Thyroid gland (tissue), 4 donors: ENCODE measurements around the gene ALG11. TPM values are rescaled to one million over a fixed set of nuclear protein-coding genes. Genes with fewer than 3 reads are reported as not detected.

Source experiments
- DNase-seq, 2 donors: peaks; one replicate each; pipeline ENCODE4 v3.0.0-alpha.2; 2019
- H3K27ac ChIP-seq, 3 donors: fragments of 200-600 bp; sonication (generic); 1 replicate in 2 of 3; 2 replicates in 1 of 3; pipeline ENCODE4 v1.5.1; 2016 to 2019; ENCODE audit warnings: mild to moderate bottlenecking in 1 of 3, moderate library complexity in 1 of 3
- H3K27me3 ChIP-seq: fragments of 200-600 bp; sonication (generic); one replicate; pipeline ENCODE4 v1.5.1; 2019
- H3K36me3 ChIP-seq, 2 donors: fragments of 200-600 bp; sonication (generic); one replicate each; pipeline ENCODE4 v1.5.1; 2016 to 2019
- H3K4me1 ChIP-seq, 2 donors: fragments of 200-600 bp; sonication (generic); one replicate each; pipeline ENCODE4 v1.5.1; 2017 to 2019
- H3K4me3 ChIP-seq, 3 donors: fragments of 200-600 bp; sonication (generic); replicated peaks in 1 of 3; 1 replicate in 2 of 3; 2 replicates in 1 of 3; pipeline ENCODE4 v1.5.1; 2016; ENCODE audit warnings: mild to moderate bottlenecking in 1 of 3
- H3K9me3 ChIP-seq: fragments of 200-600 bp; sonication (generic); one replicate; pipeline ENCODE4 v1.5.1; 2017
- CTCF ChIP-seq, 6 experiments: fragments of 200-600 bp in 3 of 6; fragments of 450-650 bp in 3 of 6; sonication (generic) in 3 of 6; IDR thresholded peaks; one replicate each; pipeline ENCODE4 v1.5.1; 2016 to 2019; ENCODE audit warnings: antibody characterized with exemption in 6 of 6, mild to moderate bottlenecking in 2 of 6, inconsistent platforms in 1 of 6, moderate library complexity in 1 of 6
- POLR2A ChIP-seq, 2 donors: fragments of 450-650 bp; IDR thresholded peaks; one replicate each; pipeline ENCODE4 v1.6.1; 2017; ENCODE audit warnings: antibody characterized with exemption in 2 of 2, mild to moderate bottlenecking in 2 of 2, moderate library complexity in 1 of 2
- WGBS, 2 donors: methylation state at CpG; one replicate each; pipeline ENCODE4 v1.1.5; 2017; 5-methylcytosine and 5-hydroxymethylcytosine counted together
- intact Hi-C: fragments of 100-400 bp; cut with DNase I; formaldehyde crosslinking; loops from one replicate; pipeline ENCODE4 v1.15.1; 2023
- total RNA-seq, 4 donors: library from RNA; depleted of rRNA; stranded (reverse); fragments of >200 nt; gene quantifications; one replicate each; pipeline ENCODE4 v1.2.3, GENCODE V29; 2016

ALG11 gene
- total RNA-seq, 4 donors from 2014 or later = 23.4 to 42.1 (median 39.0) TPM

GRCh38 chr13:52001120-52001731, 11.0 kb upstream of the ALG11 start:
- DNase-seq = no peak
- intact Hi-C loops = loop anchor here (5.0 to 10.0 kb wide), 2 partner anchors 126 to 156 kb away; partner anchors contain the start of genes NEK5 and TMEM272
- peaks cover 9 to 15% of the 10 kb centered on the region in 2 donors for H3K4me1 ChIP-seq
- H3K36me3 ChIP-seq = no peaks in the 10 kb centered on the region
- WGBS, 2 donors = 53 to 61% methylated on average over 3 of the region's 3 CpGs
- H3K27ac ChIP-seq = no peak overlapping the region
- H3K9me3 ChIP-seq = no peaks in the 10 kb centered on the region
- no peaks in the 10 kb centered on the region for H3K27me3 ChIP-seq
- no peak overlapping the region for H3K4me3 ChIP-seq
- TF ChIP-seq POLR2A (IDR thresholded peaks at IDR 0.05) = no peak
- peak; percentile 26 to 74 (median 54) for TF ChIP-seq CTCF (IDR thresholded peaks at IDR 0.05)

- intact Hi-C loops = loop anchor here (5.0 to 10.0 kb wide), 2 partner anchors 125 to 158 kb away; partner anchors contain the start of genes NEK5 and TMEM272
- no peak overlapping the region for H3K4me3 ChIP-seq
- 64 to 66% methylated on average over 4 of the region's 4 CpGs for WGBS, 2 donors
- no peaks in the 10 kb centered on the region for H3K9me3 ChIP-seq
- no peak for TF ChIP-seq CTCF (IDR thresholded peaks at IDR 0.05)
- TF ChIP-seq POLR2A (IDR thresholded peaks at IDR 0.05) = no peak
- no peaks in the 10 kb centered on the region for H3K27me3 ChIP-seq
- no peak for DNase-seq
- H3K4me1 ChIP-seq = peaks cover 7 to 13% of the 10 kb centered on the region in 2 donors
- no peak overlapping the region for H3K27ac ChIP-seq
- H3K36me3 ChIP-seq = no peaks in the 10 kb centered on the region
Measured at GRCh38 chr13:52002361-52002760, 9.8 kb upstream of the ALG11 start.

- H3K9me3 ChIP-seq = no peaks in the 10 kb centered on the region
- intact Hi-C loops = loop anchor here (5.0 to 10.0 kb wide), 2 partner anchors 124 to 159 kb away; partner anchors contain the start of genes NEK5 and TMEM272
- peaks cover 6 to 12% of the 10 kb centered on the region in 2 donors for H3K4me1 ChIP-seq
- H3K36me3 ChIP-seq = no peaks in the 10 kb centered on the region
- no peak overlapping the region for H3K4me3 ChIP-seq
- no peak overlapping the region for H3K27ac ChIP-seq
- no peak for DNase-seq
- H3K27me3 ChIP-seq = no peaks in the 10 kb centered on the region
- no peak for TF ChIP-seq CTCF (IDR thresholded peaks at IDR 0.05)
- TF ChIP-seq POLR2A (IDR thresholded peaks at IDR 0.05) = no peak
- WGBS, 2 donors = 88 to 97% methylated on average over 4 of the region's 4 CpGs
Measured at GRCh38 chr13:52003541-52003940, 8.7 kb upstream of the ALG11 start.

GRCh38 chr13:52004511-52005170, 7.6 kb upstream of the ALG11 start:
- 88 to 89% methylated on average over 7 of the region's 7 CpGs for WGBS, 2 donors
- H3K36me3 ChIP-seq = no peaks in the 10 kb centered on the region
- intact Hi-C loops = loop anchor here (5.0 to 10.0 kb wide), 2 partner anchors 123 to 160 kb away; partner anchors contain the start of genes NEK5 and TMEM272
- H3K4me1 ChIP-seq = peaks cover 0 to 5% of the 10 kb centered on the region in 2 donors
- H3K9me3 ChIP-seq = no peaks in the 10 kb centered on the region
- no peaks in the 10 kb centered on the region for H3K27me3 ChIP-seq
- no peak overlapping the region for H3K4me3 ChIP-seq
- no peak overlapping the region for H3K27ac ChIP-seq
- no peak for DNase-seq
- no peak for TF ChIP-seq CTCF (IDR thresholded peaks at IDR 0.05)
- no peak for TF ChIP-seq POLR2A (IDR thresholded peaks at IDR 0.05)
